ENCODE measurements around the gene FAM180A.
"Not testable (repeated sequence)": the region's sequence is repeated elsewhere in the genome, so short reads cannot be mapped to it uniquely, and the experiment has no call there.

FAM180A gene

DNA sequence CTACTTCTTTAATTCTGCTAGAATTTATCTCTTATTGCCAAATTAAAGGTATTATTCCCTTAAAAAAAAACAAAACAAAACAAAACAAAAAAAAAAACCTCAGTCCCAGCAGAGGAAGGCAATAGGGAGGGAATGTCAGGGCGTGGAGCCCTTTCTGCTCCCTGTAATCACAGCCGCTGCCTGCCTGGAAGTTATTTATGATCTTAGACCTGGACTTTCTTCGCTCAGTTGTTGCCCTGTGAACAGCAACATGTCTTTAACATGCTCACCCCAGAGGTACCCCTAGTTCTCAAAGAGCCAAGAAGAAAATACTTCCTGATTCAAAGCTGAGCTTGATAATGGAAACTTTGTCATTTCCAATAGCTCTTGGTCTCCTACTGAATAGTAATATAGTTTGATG, 7.7 kb downstream of the FAM180A start:
- Histone ChIP-seq H3K4me3 (ENCODE audit: extremely low read depth, insufficient read depth, low read length, poor library complexity, severe bottlenecking) (no peak overlapping the region), H3K4me1 (ENCODE audit: control insufficient read depth, insufficient read depth, low read length, poor library complexity, severe bottlenecking) (no peaks in the 10 kb centered on the region), H3K36me3 (ENCODE audit: control insufficient read depth, insufficient read depth, low read length) (no peaks in the 10 kb centered on the region), H3K9me3 (ENCODE audit: control insufficient read depth, low read length) (no peaks in the 10 kb centered on the region), H3K27ac (ENCODE audit: low read depth, low read length, severe bottlenecking) (no peak overlapping the region)
- WGBS, 2 experiments (ENCODE audit: insufficient coverage in 2 of 2): 92 to 94% methylated on average over 2 of the region's 3 CpGs

DNA sequence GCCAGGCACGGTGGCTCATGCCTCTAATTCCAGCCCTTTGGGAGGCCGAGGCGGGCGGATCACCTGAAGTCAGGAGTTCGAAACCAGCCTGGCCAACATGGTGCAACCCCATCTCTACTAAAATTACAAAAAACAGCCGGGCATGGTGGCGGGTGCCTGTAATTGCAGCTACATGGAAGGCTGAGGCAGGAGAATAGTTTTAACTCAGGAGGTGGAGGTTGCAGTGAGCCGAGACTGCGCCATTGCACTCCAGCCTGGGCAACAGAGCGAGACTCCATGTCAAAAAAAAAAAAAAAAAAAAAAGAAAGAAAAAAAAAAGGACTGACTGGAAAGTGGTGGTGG, 11.3 kb downstream of the FAM180A start:
- not testable (repeated sequence) for H3K36me3 ChIP-seq (ENCODE audit: control insufficient read depth, insufficient read depth, low read length); H3K9me3 ChIP-seq (ENCODE audit: control insufficient read depth, low read length); H3K4me1 ChIP-seq (ENCODE audit: control insufficient read depth, insufficient read depth, low read length, poor library complexity, severe bottlenecking); H3K4me3 ChIP-seq (ENCODE audit: extremely low read depth, insufficient read depth, low read length, poor library complexity, severe bottlenecking); H3K27ac ChIP-seq (ENCODE audit: low read depth, low read length, severe bottlenecking)
- WGBS, 2 experiments (ENCODE audit: insufficient coverage in 2 of 2): 100% methylated on average over 3 to 4 of the region's 10 CpGs

DNA sequence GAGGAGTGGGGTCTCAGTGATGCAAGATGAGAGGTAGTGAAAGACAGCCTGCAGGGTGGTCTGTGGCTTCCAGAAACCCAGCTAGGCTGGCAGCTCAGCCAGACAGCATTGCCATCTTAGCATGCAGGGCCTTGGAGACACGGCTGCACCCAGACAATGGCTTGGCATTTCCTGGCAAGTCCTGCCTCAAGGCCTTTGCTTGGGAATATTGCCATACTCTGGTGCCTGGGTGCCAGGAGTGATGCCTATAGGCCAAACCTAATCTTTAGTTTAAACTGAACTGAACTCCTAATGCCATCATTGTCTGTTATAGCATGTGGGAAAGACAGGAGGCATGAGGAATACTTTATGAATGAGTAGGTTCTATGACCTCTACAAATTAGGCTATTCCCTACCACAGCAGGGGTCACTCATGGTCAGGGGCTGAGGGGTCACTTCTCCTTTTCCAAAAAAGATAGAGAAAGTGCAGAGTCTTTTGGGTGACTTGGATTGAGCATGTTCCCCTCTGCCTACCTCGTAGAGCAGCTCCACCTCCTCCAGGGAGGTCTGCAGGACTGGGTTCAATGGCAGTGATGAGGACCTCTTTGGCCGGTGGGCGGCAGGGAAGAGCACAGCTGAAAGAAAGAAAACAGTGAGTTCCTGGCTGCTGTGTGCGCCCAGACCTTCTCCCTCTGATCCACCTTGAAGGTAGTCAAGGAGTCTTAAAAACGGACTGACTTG, 11.9 kb downstream of the FAM180A start:
- Histone ChIP-seq H3K36me3 (ENCODE audit: control insufficient read depth, insufficient read depth, low read length) (no peaks in the 10 kb centered on the region), H3K9me3 (ENCODE audit: control insufficient read depth, low read length) (no peaks in the 10 kb centered on the region), H3K4me1 (ENCODE audit: control insufficient read depth, insufficient read depth, low read length, poor library complexity, severe bottlenecking) (peaks cover 3% of the 10 kb centered on the region), H3K27ac (ENCODE audit: low read depth, low read length, severe bottlenecking) (no peak overlapping the region), H3K4me3 (ENCODE audit: extremely low read depth, insufficient read depth, low read length, poor library complexity, severe bottlenecking) (no peak overlapping the region)
- 95 to 96% methylated on average over 6 of the region's 6 CpGs for WGBS, 2 experiments (ENCODE audit: insufficient coverage in 2 of 2)

DNA sequence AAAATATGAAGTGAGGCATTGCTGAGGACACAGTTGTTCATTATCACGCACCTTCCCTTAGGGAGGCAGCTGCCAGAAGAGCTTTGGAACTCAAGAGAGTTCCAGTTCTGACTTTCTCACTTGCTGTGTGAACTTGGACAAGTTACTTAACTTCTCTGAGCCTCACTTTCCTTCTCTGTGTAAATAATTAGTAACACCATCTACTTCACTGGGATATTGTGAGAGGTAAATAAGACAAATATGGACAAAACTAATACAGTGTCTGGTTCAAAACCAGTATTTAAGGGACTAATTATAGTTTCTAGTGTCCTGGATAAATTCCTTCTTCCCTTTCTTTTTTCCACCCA, 14.3 kb downstream of the FAM180A start:
- Histone ChIP-seq H3K4me1 (ENCODE audit: control insufficient read depth, insufficient read depth, low read length, poor library complexity, severe bottlenecking) (peaks cover 3% of the 10 kb centered on the region), H3K27ac (ENCODE audit: low read depth, low read length, severe bottlenecking) (no peak overlapping the region), H3K9me3 (ENCODE audit: control insufficient read depth, low read length) (no peaks in the 10 kb centered on the region), H3K4me3 (ENCODE audit: extremely low read depth, insufficient read depth, low read length, poor library complexity, severe bottlenecking) (no peak overlapping the region), H3K36me3 (ENCODE audit: control insufficient read depth, insufficient read depth, low read length) (no peaks in the 10 kb centered on the region)
- WGBS, 2 experiments (ENCODE audit: insufficient coverage in 2 of 2): 100% methylated on average over 1 of the region's 1 CpG; no CpG with 5 or more reads in 1 of the 2 experiments

DNA sequence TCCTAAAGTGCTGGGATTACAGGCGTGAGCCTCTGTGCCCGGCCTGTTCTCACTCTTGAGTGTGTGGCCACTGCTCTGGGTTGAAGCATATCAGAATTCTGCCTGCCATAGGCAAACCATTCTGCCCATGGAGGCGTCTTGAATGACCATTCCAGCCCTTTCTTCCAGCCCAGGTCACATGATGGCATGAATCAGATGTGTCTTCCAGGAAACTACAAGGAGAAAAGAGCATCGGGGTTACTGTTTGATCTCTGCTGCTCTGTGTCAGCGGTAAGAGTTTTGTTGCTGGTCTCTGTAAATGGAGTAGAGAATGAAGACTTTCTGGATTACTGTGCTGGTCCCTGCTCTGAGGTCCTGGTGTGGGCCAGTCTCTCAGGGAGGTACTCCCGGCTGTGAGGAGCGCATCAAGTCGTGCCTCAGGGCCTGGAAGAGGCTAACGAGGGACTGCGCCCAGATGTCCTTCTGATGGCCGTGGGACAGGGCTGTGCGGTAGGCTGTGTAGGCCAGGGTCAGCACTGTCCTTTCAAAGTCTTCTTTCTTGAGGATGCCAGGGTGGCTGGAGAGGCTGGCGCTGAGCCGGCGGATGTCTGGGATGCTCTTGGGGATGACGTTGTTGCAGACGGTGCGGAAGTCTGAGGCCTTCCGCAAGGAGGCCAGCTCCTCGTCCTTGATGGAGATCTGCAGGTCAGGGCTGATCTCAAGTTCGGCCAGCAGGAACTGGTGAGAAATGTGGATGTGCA, 14.8 kb downstream of the FAM180A start:
- Histone ChIP-seq H3K27ac (ENCODE audit: low read depth, low read length, severe bottlenecking) (no peak overlapping the region), H3K4me3 (ENCODE audit: extremely low read depth, insufficient read depth, low read length, poor library complexity, severe bottlenecking) (no peak overlapping the region), H3K4me1 (ENCODE audit: control insufficient read depth, insufficient read depth, low read length, poor library complexity, severe bottlenecking) (peaks cover 3% of the 10 kb centered on the region), H3K9me3 (ENCODE audit: control insufficient read depth, low read length) (no peaks in the 10 kb centered on the region), H3K36me3 (ENCODE audit: control insufficient read depth, insufficient read depth, low read length) (no peaks in the 10 kb centered on the region)
- 94 to 95% methylated on average over 19 to 21 of the region's 21 CpGs for WGBS, 2 experiments (ENCODE audit: insufficient coverage in 2 of 2)

DNA sequence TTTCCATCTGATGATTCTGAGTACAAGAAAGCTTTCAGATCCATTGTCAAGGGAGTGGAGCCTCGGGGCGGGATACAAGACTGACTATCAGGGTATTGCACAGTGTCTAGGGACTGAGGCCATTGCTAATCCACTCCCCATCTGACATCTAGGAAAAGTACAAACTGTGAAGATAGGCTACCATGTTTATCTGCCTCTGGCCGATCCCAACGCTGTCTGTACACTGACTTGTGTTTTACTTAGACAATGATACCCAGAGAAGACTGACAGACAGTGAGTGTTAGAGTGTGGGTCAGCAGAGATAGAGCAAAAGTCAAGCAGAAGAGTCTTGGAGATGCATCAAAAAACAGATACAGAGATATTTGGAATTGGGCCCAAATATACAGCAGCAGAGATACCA, 17.5 kb downstream of the FAM180A start:
- WGBS, 2 experiments (ENCODE audit: insufficient coverage in 2 of 2): 89 to 100% methylated on average over 3 to 4 of the region's 4 CpGs
- Histone ChIP-seq H3K27ac (ENCODE audit: low read depth, low read length, severe bottlenecking) (no peak overlapping the region), H3K4me1 (ENCODE audit: control insufficient read depth, insufficient read depth, low read length, poor library complexity, severe bottlenecking) (peaks cover 3% of the 10 kb centered on the region), H3K9me3 (ENCODE audit: control insufficient read depth, low read length) (no peaks in the 10 kb centered on the region), H3K4me3 (ENCODE audit: extremely low read depth, insufficient read depth, low read length, poor library complexity, severe bottlenecking) (no peak overlapping the region), H3K36me3 (ENCODE audit: control insufficient read depth, insufficient read depth, low read length) (no peaks in the 10 kb centered on the region)

DNA sequence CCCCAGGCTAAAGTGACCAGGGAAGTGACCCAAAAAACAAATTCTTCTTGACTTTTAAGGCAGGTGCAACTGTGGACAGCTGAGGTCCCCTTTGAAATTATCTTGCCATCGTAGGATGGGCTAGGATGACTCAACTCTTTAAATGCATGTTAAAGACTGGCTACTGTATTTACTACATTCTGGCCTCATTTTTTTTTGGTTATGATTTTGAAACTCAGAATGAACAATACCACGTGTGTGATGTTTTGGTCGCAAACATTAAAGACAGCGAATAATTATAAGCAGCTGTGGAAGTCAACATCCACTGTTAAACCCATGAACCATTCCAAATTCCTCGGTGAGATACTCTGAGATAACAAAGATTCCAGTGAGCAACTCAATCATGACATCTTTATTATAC, 19.4 kb downstream of the FAM180A start:
- Histone ChIP-seq H3K27ac (ENCODE audit: low read depth, low read length, severe bottlenecking) (no peak overlapping the region), H3K9me3 (ENCODE audit: control insufficient read depth, low read length) (no peaks in the 10 kb centered on the region), H3K4me1 (ENCODE audit: control insufficient read depth, insufficient read depth, low read length, poor library complexity, severe bottlenecking) (peaks cover 3% of the 10 kb centered on the region), H3K36me3 (ENCODE audit: control insufficient read depth, insufficient read depth, low read length) (no peaks in the 10 kb centered on the region), H3K4me3 (ENCODE audit: extremely low read depth, insufficient read depth, low read length, poor library complexity, severe bottlenecking) (no peak overlapping the region)
- WGBS, 2 experiments (ENCODE audit: insufficient coverage in 2 of 2): 96% methylated on average over 4 of the region's 5 CpGs; no CpG with 5 or more reads in 1 of the 2 experiments

DNA sequence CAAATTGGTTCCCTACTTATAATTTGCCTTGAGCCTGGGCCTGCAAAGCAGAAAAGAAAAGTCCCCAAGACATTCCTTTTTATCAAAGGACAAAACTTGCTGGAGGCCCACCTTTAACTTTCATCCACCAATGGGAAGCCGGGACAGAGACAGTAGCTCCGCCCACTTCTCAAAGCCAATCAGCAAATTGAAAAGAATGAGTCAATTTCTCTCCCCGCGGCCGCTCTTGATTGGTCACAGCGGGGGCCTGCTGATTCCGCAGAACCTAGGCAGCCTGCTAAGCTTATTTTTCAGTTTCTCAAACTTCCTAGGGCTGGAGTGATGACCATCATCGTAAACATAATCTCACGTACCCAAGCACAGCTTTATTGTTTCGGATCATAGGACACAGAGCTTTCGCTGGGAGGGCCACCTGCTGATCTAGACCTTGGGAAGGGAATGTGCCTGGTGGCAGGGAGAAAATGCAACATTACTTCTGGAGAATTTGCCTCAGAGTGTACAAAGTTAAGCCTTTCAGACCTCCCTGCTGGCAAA, 20.4 kb downstream of the FAM180A start, which contains the start of gene SLC13A4:
Gene SLC13A4 (minus strand): TSS at position 51 of the 534 bp plus-strand sequence. CDS start 690 bp downstream, outside the sequence.
- no peak within 1 kb of the TSS for H3K27ac ChIP-seq (ENCODE audit: low read depth, low read length, severe bottlenecking)
- no peak within 1 kb of the TSS for H3K4me3 ChIP-seq (ENCODE audit: extremely low read depth, insufficient read depth, low read length, poor library complexity, severe bottlenecking)
- no peaks in the 10 kb centered on the region for H3K9me3 ChIP-seq (ENCODE audit: control insufficient read depth, low read length)
- H3K36me3 ChIP-seq (ENCODE audit: control insufficient read depth, insufficient read depth, low read length): no peaks in the 10 kb centered on the region
- H3K4me1 ChIP-seq (ENCODE audit: control insufficient read depth, insufficient read depth, low read length, poor library complexity, severe bottlenecking): no peaks in the 10 kb centered on the region
- 56 to 58% methylated on average over 9 to 11 of the region's 11 CpGs for WGBS, 2 experiments (ENCODE audit: insufficient coverage in 2 of 2)

DNA sequence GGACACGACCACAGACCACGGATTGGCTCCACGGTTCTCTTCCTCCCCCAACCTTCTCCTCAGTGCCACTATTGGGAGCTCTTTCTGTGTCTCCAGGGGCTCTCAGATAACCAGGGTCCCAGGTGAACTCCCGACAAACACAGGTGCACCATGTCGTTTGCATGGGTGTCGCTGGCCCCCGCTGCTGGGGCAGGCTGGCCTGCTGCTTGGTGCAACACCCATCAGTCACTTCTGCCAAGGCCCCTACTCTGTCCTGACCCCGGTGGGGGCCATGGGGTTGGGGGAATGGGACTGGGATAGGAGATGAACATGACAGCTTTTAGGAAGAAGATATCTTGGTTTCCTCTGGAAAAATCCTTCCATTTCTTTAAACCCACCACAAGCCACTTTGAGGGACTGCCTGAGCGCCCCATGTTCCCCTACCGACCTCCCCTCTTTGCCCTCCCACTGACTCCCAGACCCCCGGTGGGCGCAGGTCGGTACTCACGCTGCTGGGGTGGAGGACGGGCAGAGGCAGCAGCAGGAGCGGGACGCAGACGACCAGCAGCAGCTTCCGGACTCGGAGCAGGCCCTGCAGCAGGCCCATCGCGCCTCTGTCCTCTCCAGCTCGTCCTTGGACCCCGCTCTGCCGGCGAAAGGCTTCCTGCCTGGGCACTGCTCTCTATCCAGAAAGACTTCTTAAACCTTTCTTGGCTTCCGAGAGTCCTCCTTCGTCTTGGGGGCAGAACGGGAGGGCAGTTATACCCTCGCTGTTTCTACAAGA, 21.5 kb downstream of the FAM180A start:
- no peaks in the 10 kb centered on the region for H3K9me3 ChIP-seq (ENCODE audit: control insufficient read depth, low read length)
- 95% methylated on average over 27 to 28 of the region's 30 CpGs for WGBS, 2 experiments (ENCODE audit: insufficient coverage in 2 of 2)

DNA sequence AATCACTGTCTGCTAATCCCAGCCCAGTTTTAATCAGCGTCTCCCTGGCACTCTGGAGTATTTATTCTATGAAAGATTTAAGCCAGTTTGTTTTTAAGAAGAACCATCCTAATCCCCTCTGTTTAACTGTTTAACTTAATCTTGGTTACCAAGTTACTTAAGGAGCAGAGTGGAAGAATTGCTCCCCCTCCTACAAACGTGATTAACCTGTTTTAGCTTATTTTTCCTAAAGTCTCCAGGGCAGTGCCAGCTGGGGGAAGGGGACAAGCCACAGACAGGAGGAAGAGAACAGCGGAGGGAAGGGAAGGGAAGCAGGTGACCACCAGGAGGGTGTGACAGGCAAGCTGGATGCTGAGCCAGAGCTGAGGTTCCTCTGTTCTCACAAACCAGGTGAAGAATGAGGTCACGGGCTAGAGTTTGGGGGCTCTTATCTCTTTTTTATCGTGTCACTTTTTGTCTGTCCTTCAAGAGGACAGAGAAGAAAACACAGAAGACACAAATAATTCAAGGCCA, 22.3 kb downstream of the FAM180A start:
- Histone ChIP-seq H3K27ac (ENCODE audit: low read depth, low read length, severe bottlenecking) (no peak overlapping the region), H3K9me3 (ENCODE audit: control insufficient read depth, low read length) (no peaks in the 10 kb centered on the region), H3K4me3 (ENCODE audit: extremely low read depth, insufficient read depth, low read length, poor library complexity, severe bottlenecking) (no peak overlapping the region), H3K4me1 (ENCODE audit: control insufficient read depth, insufficient read depth, low read length, poor library complexity, severe bottlenecking) (no peaks in the 10 kb centered on the region), H3K36me3 (ENCODE audit: control insufficient read depth, insufficient read depth, low read length) (no peaks in the 10 kb centered on the region)
- 67 to 96% methylated on average over 2 to 3 of the region's 5 CpGs for WGBS, 2 experiments (ENCODE audit: insufficient coverage in 2 of 2)

More for the DNA sequence above, 21.5 kb downstream of the FAM180A start:
- Histone ChIP-seq H3K4me3 (ENCODE audit: extremely low read depth, insufficient read depth, low read length, poor library complexity, severe bottlenecking) (no peak overlapping the region), H3K4me1 (ENCODE audit: control insufficient read depth, insufficient read depth, low read length, poor library complexity, severe bottlenecking) (no peaks in the 10 kb centered on the region), H3K36me3 (ENCODE audit: control insufficient read depth, insufficient read depth, low read length) (no peaks in the 10 kb centered on the region), H3K27ac (ENCODE audit: low read depth, low read length, severe bottlenecking) (no peak overlapping the region)

Data from mesodermal cell (in vitro differentiated cells).